ENCODE results near the gene EGLN1.

DNA sequence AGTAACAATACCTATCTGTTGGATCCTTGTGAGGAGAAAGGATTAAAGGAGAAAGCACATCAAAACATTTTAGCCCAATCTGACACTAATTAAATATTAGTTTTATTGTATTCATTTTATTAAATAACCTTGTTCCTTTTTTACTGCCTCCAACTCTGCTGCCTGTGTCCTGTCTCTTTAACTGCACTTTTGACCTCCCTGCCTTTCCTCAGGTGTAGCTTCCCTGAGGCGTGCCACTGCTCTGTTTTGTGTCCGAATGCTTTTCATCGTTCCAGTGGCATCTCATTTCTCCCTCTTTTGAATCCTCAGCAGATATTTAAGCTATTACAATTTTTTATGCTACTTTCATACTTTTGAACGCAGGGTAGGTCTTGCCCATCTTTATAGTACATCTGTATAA lies 73.6 kb downstream of the EGLN1 start:
- TF ChIP-seq, protein P1, sequence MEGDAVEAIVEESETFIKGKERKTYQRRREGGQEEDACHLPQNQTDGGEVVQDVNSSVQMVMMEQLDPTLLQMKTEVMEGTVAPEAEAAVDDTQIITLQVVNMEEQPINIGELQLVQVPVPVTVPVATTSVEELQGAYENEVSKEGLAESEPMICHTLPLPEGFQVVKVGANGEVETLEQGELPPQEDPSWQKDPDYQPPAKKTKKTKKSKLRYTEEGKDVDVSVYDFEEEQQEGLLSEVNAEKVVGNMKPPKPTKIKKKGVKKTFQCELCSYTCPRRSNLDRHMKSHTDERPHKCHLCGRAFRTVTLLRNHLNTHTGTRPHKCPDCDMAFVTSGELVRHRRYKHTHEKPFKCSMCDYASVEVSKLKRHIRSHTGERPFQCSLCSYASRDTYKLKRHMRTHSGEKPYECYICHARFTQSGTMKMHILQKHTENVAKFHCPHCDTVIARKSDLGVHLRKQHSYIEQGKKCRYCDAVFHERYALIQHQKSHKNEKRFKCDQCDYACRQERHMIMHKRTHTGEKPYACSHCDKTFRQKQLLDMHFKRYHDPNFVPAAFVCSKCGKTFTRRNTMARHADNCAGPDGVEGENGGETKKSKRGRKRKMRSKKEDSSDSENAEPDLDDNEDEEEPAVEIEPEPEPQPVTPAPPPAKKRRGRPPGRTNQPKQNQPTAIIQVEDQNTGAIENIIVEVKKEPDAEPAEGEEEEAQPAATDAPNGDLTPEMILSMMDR (IDR thresholded peaks at IDR 0.05) = no peak
- TF ChIP-seq POLR2A (IDR thresholded peaks at IDR 0.05) = no peak
